Hypothalamus (tissue), 51 donors: ENCODE measurements around the gene CLCF1.
A peak's percentile ranks its signal among the peaks of the same experiment; 100 is the strongest.

Source experiments
- DNase-seq, 51 donors: peaks; one replicate each; lab custom pipeline; 2025; lab: John Stamatoyannopoulos, UW

Gene CLCF1

GRCh38 chr11:67372993-67373647, at the start of gene CLCF1:
CLCF1 (minus strand) TSS chr11:67373598; CDS start chr11:67373539, 59 bp downstream.
- peak in 11 of 51 donors; percentile 7 to 56 (median 27) for DNase-seq

- DNase-seq: no peak
Measured at GRCh38 chr11:67422891-67423290, 49.5 kb upstream of the CLCF1 start.

GRCh38 chr11:67421430-67422031, 48.1 kb upstream of the CLCF1 start:
- no peak for DNase-seq

GRCh38 chr11:67420646-67421429, 47.4 kb upstream of the CLCF1 start:
- peak in 50 of 51 donors; percentile 41 to 95 (median 85) for DNase-seq

- DNase-seq: no peak
Measured at GRCh38 chr11:67420147-67420645, 46.8 kb upstream of the CLCF1 start.

- DNase-seq: no peak
Measured at GRCh38 chr11:67419325-67420049, 46.1 kb upstream of the CLCF1 start.

- DNase-seq: peak in 1 of 51 donors; percentile 27
Measured at GRCh38 chr11:67418476-67419281, 45.3 kb upstream of the CLCF1 start.

GRCh38 chr11:67417425-67417824, 44.0 kb upstream of the CLCF1 start:
- DNase-seq: no peak

GRCh38 chr11:67416416-67417335, 43.3 kb upstream of the CLCF1 start:
- DNase-seq: peak in 13 of 51 donors; percentile 14 to 39 (median 28)

GRCh38 chr11:67415501-67416304, 42.3 kb upstream of the CLCF1 start, which contains the start of gene CARNS1:
CARNS1 (plus strand) TSS chr11:67415678; CDS start chr11:67416200, 522 bp downstream.
- DNase-seq: peak in 30 of 51 donors; percentile 24 to 84 (median 72)

- peak in 1 of 51 donors; percentile 43 for DNase-seq
Measured at GRCh38 chr11:67413266-67413849, 40.0 kb upstream of the CLCF1 start.

- DNase-seq: no peak
Measured at GRCh38 chr11:67412495-67413179, 39.2 kb upstream of the CLCF1 start.

GRCh38 chr11:67411785-67412152, 38.4 kb upstream of the CLCF1 start:
- DNase-seq: peak in 1 of 51 donors; percentile 24

- no peak for DNase-seq
Measured at GRCh38 chr11:67410984-67411784, 37.8 kb upstream of the CLCF1 start.

- peak in 44 of 51 donors; percentile 18 to 93 (median 70) for DNase-seq
Measured at GRCh38 chr11:67410369-67410831, 37.0 kb upstream of the CLCF1 start.
